IMR-90 (cell line): Measurements from ENCODE around the gene TSSK3. TPM values are rescaled to one million over a fixed set of nuclear protein-coding genes. Genes with fewer than 3 reads are reported as not detected.

ENCODE experiments used
- ATAC-seq: fragments of 200-7000 bp; cut with Tn5 transposase; 2 replicates; pipeline ENCODE4 v1.9.1; 2020; ENCODE audit warnings: low read depth, mild to moderate bottlenecking, moderate library complexity
- BruUV-seq: library from RNA; stranded (reverse); fragments of 400-500 nt; replicated peaks from 2 replicates; lab custom pipeline; 2021; lab: Mats Ljungman, UMichigan
- CTCF ChIA-PET: fragments of 300-600 bp; formaldehyde crosslinking; extraction: SDS; loops from one replicate; lab custom pipeline; 2021; ENCODE audit warnings: antibody characterized with exemption; lab: Yijun Ruan, JAX
- POLR2A ChIA-PET: fragments of 300-600 bp; sonication (Branson Sonifier 250); formaldehyde crosslinking; loops from one replicate; lab custom pipeline; 2022; ENCODE audit warnings: antibody characterized with exemption; ENCODE audit not compliant: unreplicated experiment; lab: Charles Lee
- DNase-seq: peaks from one replicate; pipeline ENCODE4 v3.0.0; 2013
- H2AFZ ChIP-seq: replicated peaks from 2 replicates; pipeline ENCODE3; 2013; ENCODE audit warnings: low read length, mild to moderate bottlenecking; ENCODE audit not compliant: poor library complexity
- H2AK5ac ChIP-seq: 2 replicates; pipeline ENCODE4 v1.6.1; 2013; ENCODE audit warnings: low read depth, low read length, inconsistent platforms
- H2AK9ac ChIP-seq: replicated peaks from 2 replicates; pipeline ENCODE3; 2013; ENCODE audit warnings: mild to moderate bottlenecking, low read depth, low read length, moderate library complexity; ENCODE audit not compliant: poor library complexity
- H2BK120ac ChIP-seq: 2 replicates; pipeline ENCODE4 v1.6.1; 2013; ENCODE audit warnings: low read depth, low read length, inconsistent platforms
- H2BK15ac ChIP-seq: 3 replicates; pipeline ENCODE4 v1.6.1; 2013; ENCODE audit warnings: low read depth, low read length, inconsistent platforms
- H2BK20ac ChIP-seq: 2 replicates; pipeline ENCODE4 v1.6.1; 2013; ENCODE audit warnings: low read depth, mild to moderate bottlenecking, inconsistent platforms, low read length, moderate library complexity
- H2BK5ac ChIP-seq: 2 replicates; pipeline ENCODE4 v1.6.1; 2013; ENCODE audit warnings: mild to moderate bottlenecking, low read depth, low read length, inconsistent platforms; ENCODE audit not compliant: poor library complexity, severe bottlenecking
- H3K14ac ChIP-seq: replicated peaks from 2 replicates; pipeline ENCODE4 v1.6.1; 2013; ENCODE audit warnings: low read depth, low read length, inconsistent platforms
- H3K18ac ChIP-seq: 2 replicates; pipeline ENCODE4 v1.6.1; 2013; ENCODE audit warnings: low read depth, low read length, control low read depth
- H3K23ac ChIP-seq: 2 replicates; pipeline ENCODE4 v1.6.1; 2013; ENCODE audit warnings: low read depth, low read length, inconsistent platforms
- H3K27ac ChIP-seq: 2 replicates; pipeline ENCODE4 v1.5.1; 2013; ENCODE audit warnings: mild to moderate bottlenecking, control low read depth, low read length; ENCODE audit not compliant: insufficient read depth
- H3K27me3 ChIP-seq: 2 replicates; pipeline ENCODE4 v1.6.1; 2013; ENCODE audit warnings: low read length; ENCODE audit not compliant: control insufficient read depth, insufficient read depth
- H3K36me3 ChIP-seq: 2 replicates; pipeline ENCODE4 v1.6.1; 2013; ENCODE audit warnings: low read length, mixed read lengths; ENCODE audit not compliant: control insufficient read depth, insufficient read depth
- H3K4ac ChIP-seq: 2 replicates; pipeline ENCODE4 v1.6.1; 2013; ENCODE audit warnings: low read depth, low read length, inconsistent platforms
- H3K4me1 ChIP-seq: 2 replicates; pipeline ENCODE4 v1.6.1; 2013; ENCODE audit warnings: low read length, mixed read lengths; ENCODE audit not compliant: control insufficient read depth, insufficient read depth
- H3K4me2 ChIP-seq: 2 replicates; pipeline ENCODE4 v1.6.1; 2013; ENCODE audit warnings: low read depth, mild to moderate bottlenecking, control low read depth, low read length, moderate library complexity
- H3K4me3 ChIP-seq: 2 replicates; pipeline ENCODE4 v1.5.1; 2013; ENCODE audit warnings: low read depth, mild to moderate bottlenecking, control low read depth, low read length, moderate library complexity; ENCODE audit not compliant: insufficient read depth
- H3K56ac ChIP-seq: 2 replicates; pipeline ENCODE4 v1.6.1; 2013; ENCODE audit warnings: low read length, inconsistent platforms; ENCODE audit not compliant: insufficient read depth; ENCODE audit errors: extremely low read depth
- H3K79me1 ChIP-seq, 2 experiments: 2 replicates each; pipeline ENCODE4 v1.6.1; 2013; ENCODE audit warnings: low read length in 2 of 2, inconsistent platforms in 1 of 2, low read depth in 1 of 2
- H3K9ac ChIP-seq: 2 replicates; pipeline ENCODE4 v1.6.1; 2013; ENCODE audit warnings: low read depth, low read length, control low read depth
- H3K9me1 ChIP-seq: 2 replicates; pipeline ENCODE4 v1.6.1; 2013; ENCODE audit warnings: low read length, inconsistent platforms; ENCODE audit not compliant: insufficient read depth
- H3K9me3 ChIP-seq: 2 replicates; pipeline ENCODE4 v1.6.1; 2013; ENCODE audit warnings: low read length; ENCODE audit not compliant: control insufficient read depth, insufficient read depth
- H4K20me1 ChIP-seq: 2 replicates; pipeline ENCODE4 v1.6.1; 2013; ENCODE audit warnings: low read length, inconsistent platforms; ENCODE audit not compliant: insufficient read depth
- H4K5ac ChIP-seq: 2 replicates; pipeline ENCODE4 v1.6.1; 2013; ENCODE audit warnings: mild to moderate bottlenecking, low read depth, low read length, control low read depth
- H4K8ac ChIP-seq, 2 experiments: 2 replicates each; pipeline ENCODE4 v1.6.1; 2013; ENCODE audit warnings: low read depth in 2 of 2, low read length in 2 of 2, control low read depth in 1 of 2, inconsistent platforms in 1 of 2
- H4K91ac ChIP-seq: 2 replicates; pipeline ENCODE4 v1.6.1; 2013; ENCODE audit warnings: low read depth, low read length, inconsistent platforms; ENCODE audit not compliant: insufficient read depth
- CEBPB ChIP-seq: IDR thresholded peaks from 2 replicates; pipeline ENCODE4 v1.6.1; 2012; ENCODE audit warnings: low read depth, low read length, improper control_type of control experiment
- MXI1 ChIP-seq: IDR thresholded peaks from 2 replicates; pipeline ENCODE4 v1.6.1; 2012; ENCODE audit warnings: low read depth, mild to moderate bottlenecking, low read length, moderate library complexity, borderline replicate concordance
- WGBS, 2 experiments: methylation state at CpG; one replicate each; pipeline versions ENCODE4 v1.1.5 to v1.1.7; 2013; ENCODE audit warnings: missing lambda C conversion rate in 2 of 2; ENCODE audit not compliant: insufficient read length in 1 of 2; ENCODE audit errors: extremely low coverage in 2 of 2; 5-methylcytosine and 5-hydroxymethylcytosine counted together
- dilution Hi-C: fragments of 300-500 bp; cut with HindIII; formaldehyde crosslinking; loops from one replicate; pipeline ENCODE4 v1.14.3; 2018; ENCODE audit warnings: low sequenced_read_pairs; ENCODE audit not compliant: unreplicated experiment
- in situ Hi-C: fragments of 300-500 bp; cut with MboI; formaldehyde crosslinking; loops from 3 replicates; pipeline ENCODE4 v1.14.3; 2019; ENCODE audit warnings: low sequenced_read_pairs, inconsistent platforms, mixed read lengths
- intact Hi-C: fragments of 100-400 bp; cut with micrococcal nuclease; formaldehyde crosslinking; loops from 2 replicates; pipeline ENCODE4 v1.10.0; 2022
- polyA plus RNA-seq, 3 experiments: library from polyadenylated mRNA; depleted of rRNA; stranded (reverse); fragments of >200 nt; gene quantifications; 2 replicates each; pipeline ENCODE4 v1.2.3, GENCODE V29; 2012; ENCODE audit warnings: low replicate concordance in 1 of 3
- total RNA-seq: library from RNA; depleted of rRNA; stranded (reverse); fragments of >200 nt; gene quantifications from 2 replicates; pipeline ENCODE4 v1.2.3, GENCODE V29; 2012

The TSSK3 gene
- total and polyA plus RNA-seq, 2 of the 4 experiments (the other 2 are of a cell fraction) = 0.96 TPM; not detected in 1

DNA sequence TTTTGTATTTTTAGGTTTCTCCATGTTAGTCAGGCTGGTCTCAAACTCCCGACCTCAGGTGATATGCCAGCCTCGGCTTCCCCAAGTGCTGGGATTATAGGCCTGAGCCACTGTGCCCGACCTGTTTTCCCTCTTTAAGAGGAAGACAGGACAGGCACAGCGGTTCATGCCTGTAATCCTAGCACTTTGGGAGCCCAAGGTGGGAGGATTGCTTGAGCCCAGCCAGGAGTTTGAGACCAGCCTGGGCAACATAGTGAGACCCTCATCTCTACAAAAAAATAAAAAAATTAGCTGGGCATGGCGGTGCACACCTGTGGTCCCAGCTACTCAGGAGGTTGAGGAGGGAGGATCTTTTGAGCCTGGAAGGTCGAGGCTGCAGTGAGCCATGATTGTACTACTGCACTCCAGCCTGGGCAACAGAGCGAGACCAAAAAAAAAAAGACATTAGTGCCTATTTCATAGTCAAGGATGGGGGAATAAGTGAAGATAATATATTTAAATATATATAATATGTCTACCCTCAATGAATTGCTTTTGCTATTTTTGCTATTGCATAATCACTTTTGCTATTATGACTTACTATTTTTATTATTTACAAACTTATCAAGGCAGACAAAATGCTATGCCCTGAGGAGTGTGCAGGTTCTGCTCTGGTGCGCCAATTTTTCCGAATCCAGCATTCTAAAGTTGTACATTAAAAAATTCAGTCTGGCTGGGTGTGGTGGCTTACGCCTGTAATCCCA is 44.0 kb upstream of the TSSK3 start:
- H2AK9ac ChIP-seq = no peak overlapping the region
- H3K27ac ChIP-seq = no peak overlapping the region
- no peak overlapping the region for H2AK5ac ChIP-seq
- peaks cover 4% of the 10 kb centered on the region for H3K4me1 ChIP-seq
- H4K5ac ChIP-seq = no peak overlapping the region
- H4K20me1 ChIP-seq = no peaks in the 10 kb centered on the region; the same call in 1 of the 2 replicates
- H4K8ac ChIP-seq = no peak overlapping the region
- BruUV-seq = no TSS peak
- H3K56ac ChIP-seq = no peak overlapping the region
- WGBS, 2 experiments = 97% methylated on average over 4 of the region's 10 CpGs; no CpG with 5 or more reads in 1 of the 2 experiments
- H3K23ac ChIP-seq = no peak overlapping the region
- no peak overlapping the region for H3K18ac ChIP-seq
- no peak overlapping the region for H2BK20ac ChIP-seq
- H3K9me1 ChIP-seq = peaks cover 7% of the 10 kb centered on the region; the same call in 1 of the 2 replicates
- DNase-seq (no peak), ATAC-seq (no peak)
- H3K4me2 ChIP-seq = no peak overlapping the region
- POLR2A ChIA-PET = no interaction called here
- no peaks in the 10 kb centered on the region for H3K27me3 ChIP-seq
- H2AFZ ChIP-seq = no peak overlapping the region
- no peak overlapping the region for H3K4me3 ChIP-seq
- dilution Hi-C loops (no loop called here), intact Hi-C loops (no loop called here), in situ Hi-C loops (no loop called here)
- H3K9ac ChIP-seq = no peak overlapping the region
- no peak overlapping the region for H2BK5ac ChIP-seq
- H4K91ac ChIP-seq = no peak overlapping the region
- TF ChIP-seq MXI1 (no peak), CEBPB (peak; percentile 25; the same call in 1 of the 2 replicates)
- CTCF ChIA-PET = no interaction called here
- H3K4ac ChIP-seq = no peak overlapping the region
- no peak overlapping the region for H2BK120ac ChIP-seq
- H3K79me1 ChIP-seq = peaks cover 21 to 52% of the 10 kb centered on the region in 2 experiments
- no peak overlapping the region for H3K14ac ChIP-seq
- no peaks in the 10 kb centered on the region for H3K9me3 ChIP-seq
- H2BK15ac ChIP-seq = no peak overlapping the region
- peaks cover 29% of the 10 kb centered on the region for H3K36me3 ChIP-seq
